ENCODE data around the gene NEK3. TPM values are rescaled to one million over a fixed set of nuclear protein-coding genes. Genes with fewer than 3 reads are reported as not detected.
"Not testable (repeated sequence)": the region's sequence is repeated elsewhere in the genome, so short reads cannot be mapped to it uniquely, and the experiment has no call there.

Gene NEK3
- 27.0 TPM for polyA plus RNA-seq (2013)

GRCh38 chr13:52159159-52159982 is at the start of gene NEK3:
Gene NEK3 (minus strand): TSS chr13:52159597. CDS start chr13:52156191, 3,406 bp downstream.
- H3K36me3 ChIP-seq (ENCODE audit: control insufficient read depth in 4 of 4, insufficient read depth in 4 of 4, low read length in 3 of 4): peaks cover 0 to 2% (median 0%) of the 10 kb centered on the region in 4 experiments
- POLR2A ChIA-PET: no interaction called here
- H3K27ac ChIP-seq (ENCODE audit: insufficient read depth in 1 of 2, low read depth in 1 of 2, low read length in 2 of 2, poor library complexity in 1 of 2, severe bottlenecking in 2 of 2): peak within 1 kb of the TSS in 1 of 2 experiments; percentile 29
- no peaks in the 10 kb centered on the region for H3K27me3 ChIP-seq (replicated peaks in 2 of 5; ENCODE audit: control insufficient read depth in 4 of 5, insufficient read depth in 5 of 5, low read length in 4 of 5)
- 3% methylated on average over 73 of the region's 74 CpGs for WGBS (ENCODE audit: insufficient coverage)
- H3K9me3 ChIP-seq (ENCODE audit: control extremely low read depth in 1 of 5, control insufficient read depth in 4 of 5, insufficient read depth in 2 of 5, low read depth in 1 of 5, low read length in 4 of 5): no peaks in the 10 kb centered on the region
- peak; percentile 59 to 89 (median 80) for DNase-seq
- H3K4me1 ChIP-seq (ENCODE audit: control extremely low read depth in 1 of 4, control insufficient read depth in 4 of 4, insufficient read depth in 4 of 4, low read length in 3 of 4): peaks cover 21 to 58% (median 45%) of the 10 kb centered on the region in 4 experiments
- CTCF ChIA-PET: interaction anchor here (0.8 to 1.8 kb wide), 8 partner anchors 14 to 726 kb away, joined by 3 to 6 read pairs (median 4); partner anchors contain the start of genes ALG11 and NEK5
- H3K4me3 ChIP-seq (ENCODE audit: control insufficient read depth in 1 of 7, extremely low read depth in 1 of 7, insufficient read depth in 4 of 7, low read depth in 2 of 7, low read length in 6 of 7): peak within 1 kb of the TSS; percentile 50 to 88 (median 76)

- DNase-seq; POLR2A ChIA-PET; H3K27me3 ChIP-seq (replicated peaks in 2 of 5; ENCODE audit: control insufficient read depth in 4 of 5, insufficient read depth in 5 of 5, low read length in 4 of 5); CTCF ChIA-PET; H3K4me1 ChIP-seq (ENCODE audit: control extremely low read depth in 1 of 4, control insufficient read depth in 4 of 4, insufficient read depth in 4 of 4, low read length in 3 of 4); H3K4me3 ChIP-seq (ENCODE audit: control insufficient read depth in 1 of 7, extremely low read depth in 1 of 7, insufficient read depth in 4 of 7, low read depth in 2 of 7, low read length in 6 of 7); H3K9me3 ChIP-seq (ENCODE audit: control extremely low read depth in 1 of 5, control insufficient read depth in 4 of 5, insufficient read depth in 2 of 5, low read depth in 1 of 5, low read length in 4 of 5); H3K36me3 ChIP-seq (ENCODE audit: control insufficient read depth in 4 of 4, insufficient read depth in 4 of 4, low read length in 3 of 4); H3K27ac ChIP-seq (ENCODE audit: insufficient read depth in 1 of 2, low read depth in 1 of 2, low read length in 2 of 2, poor library complexity in 1 of 2, severe bottlenecking in 2 of 2): not testable (repeated sequence)
- 100% methylated on average over 1 of the region's 6 CpGs for WGBS (ENCODE audit: insufficient coverage)
Measured at GRCh38 chr13:52208384-52208783, 49.0 kb upstream of the NEK3 start.

GRCh38 chr13:52207896-52208295 is 48.5 kb upstream of the NEK3 start:
- CTCF ChIA-PET; POLR2A ChIA-PET; H3K4me3 ChIP-seq (ENCODE audit: control insufficient read depth in 1 of 7, extremely low read depth in 1 of 7, insufficient read depth in 4 of 7, low read depth in 2 of 7, low read length in 6 of 7); H3K27me3 ChIP-seq (replicated peaks in 2 of 5; ENCODE audit: control insufficient read depth in 4 of 5, insufficient read depth in 5 of 5, low read length in 4 of 5); DNase-seq; H3K4me1 ChIP-seq (ENCODE audit: control extremely low read depth in 1 of 4, control insufficient read depth in 4 of 4, insufficient read depth in 4 of 4, low read length in 3 of 4); H3K9me3 ChIP-seq (ENCODE audit: control extremely low read depth in 1 of 5, control insufficient read depth in 4 of 5, insufficient read depth in 2 of 5, low read depth in 1 of 5, low read length in 4 of 5); H3K27ac ChIP-seq (ENCODE audit: insufficient read depth in 1 of 2, low read depth in 1 of 2, low read length in 2 of 2, poor library complexity in 1 of 2, severe bottlenecking in 2 of 2); H3K36me3 ChIP-seq (ENCODE audit: control insufficient read depth in 4 of 4, insufficient read depth in 4 of 4, low read length in 3 of 4): not testable (repeated sequence)
- no CpG with 5 or more reads among the region's 3 CpGs for WGBS (ENCODE audit: insufficient coverage)

GRCh38 chr13:52207337-52207736 is 47.9 kb upstream of the NEK3 start:
- H3K4me1 ChIP-seq (ENCODE audit: control extremely low read depth in 1 of 4, control insufficient read depth in 4 of 4, insufficient read depth in 4 of 4, low read length in 3 of 4); H3K27ac ChIP-seq (ENCODE audit: insufficient read depth in 1 of 2, low read depth in 1 of 2, low read length in 2 of 2, poor library complexity in 1 of 2, severe bottlenecking in 2 of 2); H3K4me3 ChIP-seq (ENCODE audit: control insufficient read depth in 1 of 7, extremely low read depth in 1 of 7, insufficient read depth in 4 of 7, low read depth in 2 of 7, low read length in 6 of 7); H3K9me3 ChIP-seq (ENCODE audit: control extremely low read depth in 1 of 5, control insufficient read depth in 4 of 5, insufficient read depth in 2 of 5, low read depth in 1 of 5, low read length in 4 of 5); H3K36me3 ChIP-seq (ENCODE audit: control insufficient read depth in 4 of 4, insufficient read depth in 4 of 4, low read length in 3 of 4); H3K27me3 ChIP-seq (replicated peaks in 2 of 5; ENCODE audit: control insufficient read depth in 4 of 5, insufficient read depth in 5 of 5, low read length in 4 of 5); DNase-seq; CTCF ChIA-PET; POLR2A ChIA-PET: not testable (repeated sequence)
- WGBS (ENCODE audit: insufficient coverage): no CpG with 5 or more reads among the region's 2 CpGs

GRCh38 chr13:52204546-52204945 is 45.1 kb upstream of the NEK3 start:
- H3K4me1 ChIP-seq (ENCODE audit: control extremely low read depth in 1 of 4, control insufficient read depth in 4 of 4, insufficient read depth in 4 of 4, low read length in 3 of 4); H3K27ac ChIP-seq (ENCODE audit: insufficient read depth in 1 of 2, low read depth in 1 of 2, low read length in 2 of 2, poor library complexity in 1 of 2, severe bottlenecking in 2 of 2); H3K4me3 ChIP-seq (ENCODE audit: control insufficient read depth in 1 of 7, extremely low read depth in 1 of 7, insufficient read depth in 4 of 7, low read depth in 2 of 7, low read length in 6 of 7); H3K27me3 ChIP-seq (replicated peaks in 2 of 5; ENCODE audit: control insufficient read depth in 4 of 5, insufficient read depth in 5 of 5, low read length in 4 of 5); H3K9me3 ChIP-seq (ENCODE audit: control extremely low read depth in 1 of 5, control insufficient read depth in 4 of 5, insufficient read depth in 2 of 5, low read depth in 1 of 5, low read length in 4 of 5); H3K36me3 ChIP-seq (ENCODE audit: control insufficient read depth in 4 of 4, insufficient read depth in 4 of 4, low read length in 3 of 4); DNase-seq; POLR2A ChIA-PET: not testable (repeated sequence)
- 93% methylated on average over 3 of the region's 4 CpGs for WGBS (ENCODE audit: insufficient coverage)
- CTCF ChIA-PET: interaction anchor here (0.7 to 2.2 kb wide), 3 partner anchors 204 to 390 kb away, joined by 3 to 7 read pairs (median 3); no protein-coding TSS in a partner anchor

GRCh38 chr13:52203864-52204263 is 44.5 kb upstream of the NEK3 start:
- H3K9me3 ChIP-seq (ENCODE audit: control extremely low read depth in 1 of 5, control insufficient read depth in 4 of 5, insufficient read depth in 2 of 5, low read depth in 1 of 5, low read length in 4 of 5); POLR2A ChIA-PET; H3K4me3 ChIP-seq (ENCODE audit: control insufficient read depth in 1 of 7, extremely low read depth in 1 of 7, insufficient read depth in 4 of 7, low read depth in 2 of 7, low read length in 6 of 7); H3K27me3 ChIP-seq (replicated peaks in 2 of 5; ENCODE audit: control insufficient read depth in 4 of 5, insufficient read depth in 5 of 5, low read length in 4 of 5); DNase-seq; H3K27ac ChIP-seq (ENCODE audit: insufficient read depth in 1 of 2, low read depth in 1 of 2, low read length in 2 of 2, poor library complexity in 1 of 2, severe bottlenecking in 2 of 2); H3K36me3 ChIP-seq (ENCODE audit: control insufficient read depth in 4 of 4, insufficient read depth in 4 of 4, low read length in 3 of 4); H3K4me1 ChIP-seq (ENCODE audit: control extremely low read depth in 1 of 4, control insufficient read depth in 4 of 4, insufficient read depth in 4 of 4, low read length in 3 of 4): not testable (repeated sequence)
- no CpG with 5 or more reads among the region's 1 CpG for WGBS (ENCODE audit: insufficient coverage)
- CTCF ChIA-PET: interaction anchor here (1.4 to 2.2 kb wide), 2 partner anchors 203 to 389 kb away, joined by 3 to 7 read pairs; no protein-coding TSS in a partner anchor

GRCh38 chr13:52202506-52202905 is 43.1 kb upstream of the NEK3 start:
- WGBS (ENCODE audit: insufficient coverage): 83% methylated on average over 5 of the region's 7 CpGs
- H3K36me3 ChIP-seq (ENCODE audit: control insufficient read depth in 4 of 4, insufficient read depth in 4 of 4, low read length in 3 of 4); POLR2A ChIA-PET; H3K4me1 ChIP-seq (ENCODE audit: control extremely low read depth in 1 of 4, control insufficient read depth in 4 of 4, insufficient read depth in 4 of 4, low read length in 3 of 4); DNase-seq; H3K27ac ChIP-seq (ENCODE audit: insufficient read depth in 1 of 2, low read depth in 1 of 2, low read length in 2 of 2, poor library complexity in 1 of 2, severe bottlenecking in 2 of 2); H3K27me3 ChIP-seq (replicated peaks in 2 of 5; ENCODE audit: control insufficient read depth in 4 of 5, insufficient read depth in 5 of 5, low read length in 4 of 5); H3K9me3 ChIP-seq (ENCODE audit: control extremely low read depth in 1 of 5, control insufficient read depth in 4 of 5, insufficient read depth in 2 of 5, low read depth in 1 of 5, low read length in 4 of 5); H3K4me3 ChIP-seq (ENCODE audit: control insufficient read depth in 1 of 7, extremely low read depth in 1 of 7, insufficient read depth in 4 of 7, low read depth in 2 of 7, low read length in 6 of 7): not testable (repeated sequence)
- CTCF ChIA-PET: interaction anchor here (1.0 to 1.9 kb wide), 8 partner anchors 11 to 389 kb away, joined by 3 to 5 read pairs (median 4); no protein-coding TSS in a partner anchor
